ENCODE results near the gene TMEM147.
A peak's percentile ranks its signal among the peaks of the same experiment; 100 is the strongest.

The TMEM147 gene

DNA sequence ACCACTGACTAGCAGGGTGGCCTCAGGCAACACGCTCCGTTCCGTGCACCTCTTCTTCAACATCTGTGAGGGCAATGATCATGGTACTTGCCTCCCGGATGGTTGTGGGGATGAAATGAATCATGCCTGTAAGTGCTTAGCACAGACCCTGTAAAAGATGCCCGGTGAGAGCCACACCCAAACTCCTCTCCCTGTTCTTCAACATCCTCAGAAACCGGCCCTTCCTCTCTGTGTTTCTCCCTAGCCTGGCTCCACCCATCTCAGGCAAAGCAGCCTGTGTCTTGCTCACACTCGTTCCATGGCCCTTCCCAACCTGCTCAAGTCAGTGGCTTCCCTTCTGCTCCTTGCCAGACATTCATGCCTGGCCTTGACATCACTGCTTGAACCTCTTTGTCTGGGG, 26.1 kb upstream of the TMEM147 start:
- peak; percentile 22 for DNase-seq (ENCODE audit: low read depth)

DNA sequence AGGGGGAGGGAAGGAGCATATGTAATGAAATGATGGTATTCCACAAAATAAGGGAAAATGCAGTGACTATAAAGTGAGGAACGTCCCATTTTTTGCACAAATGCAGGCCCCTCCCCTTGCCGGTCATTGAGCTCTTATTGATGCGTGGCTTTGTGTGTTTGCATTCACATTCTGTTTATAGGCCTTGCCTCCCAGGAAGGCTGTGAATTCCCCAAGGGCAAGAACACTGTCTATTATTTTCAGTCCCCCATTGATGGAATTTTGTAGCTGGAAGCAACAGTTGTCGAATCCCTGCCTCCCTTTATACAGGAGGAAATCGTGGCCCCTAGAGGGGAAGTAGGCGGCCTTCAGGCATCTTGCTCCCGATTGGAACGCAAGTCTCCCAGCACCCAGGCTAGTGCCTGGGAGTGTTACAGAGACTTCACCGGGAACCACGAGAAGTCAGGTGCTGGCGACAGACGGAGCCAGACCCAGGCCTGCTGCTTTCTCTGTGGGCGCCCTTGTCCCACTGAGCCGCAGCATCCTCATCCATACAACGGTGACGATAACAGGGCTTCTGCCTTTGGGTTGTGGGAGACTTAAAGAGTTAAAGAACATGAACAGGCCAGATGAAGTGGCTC, 24.2 kb upstream of the TMEM147 start:
- DNase-seq (ENCODE audit: low read depth): no peak

- DNase-seq (ENCODE audit: low read depth): no peak
Observed at GRCh38 chr19:35522745-35523327, 22.6 kb upstream of the TMEM147 start.

- no peak for DNase-seq (ENCODE audit: low read depth)
Observed at GRCh38 chr19:35524181-35524837, 21.1 kb upstream of the TMEM147 start.

DNA sequence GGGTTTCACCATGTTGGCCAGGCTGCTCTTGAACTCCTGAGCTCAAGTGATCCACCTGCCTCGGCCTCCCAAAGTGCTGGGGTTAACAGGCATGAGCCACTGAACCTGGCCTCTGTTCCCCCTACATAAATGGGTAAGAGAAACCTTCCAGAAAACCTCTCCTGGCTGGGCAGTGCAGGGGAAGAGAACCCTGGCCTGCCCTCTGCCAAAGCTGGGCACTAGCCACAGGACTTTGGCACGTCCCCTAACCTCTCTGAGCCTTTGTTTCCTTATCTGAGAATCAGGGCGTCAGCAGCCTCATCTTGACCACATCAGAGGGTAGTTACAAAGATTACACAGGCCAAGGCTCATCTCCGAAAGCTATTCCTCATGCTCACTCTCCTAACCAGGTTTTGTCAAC, 19.6 kb upstream of the TMEM147 start:
- no peak for DNase-seq (ENCODE audit: low read depth)

GRCh38 chr19:35528218-35529038, 17.0 kb upstream of the TMEM147 start, which contains the start of gene SBSN:
Gene SBSN (minus strand): TSS chr19:35528311. CDS start chr19:35528281, 30 bp downstream.
- DNase-seq (ENCODE audit: low read depth): peak; percentile 80

- DNase-seq (ENCODE audit: low read depth): no peak
Observed at GRCh38 chr19:35529241-35530218, 15.9 kb upstream of the TMEM147 start.

DNA sequence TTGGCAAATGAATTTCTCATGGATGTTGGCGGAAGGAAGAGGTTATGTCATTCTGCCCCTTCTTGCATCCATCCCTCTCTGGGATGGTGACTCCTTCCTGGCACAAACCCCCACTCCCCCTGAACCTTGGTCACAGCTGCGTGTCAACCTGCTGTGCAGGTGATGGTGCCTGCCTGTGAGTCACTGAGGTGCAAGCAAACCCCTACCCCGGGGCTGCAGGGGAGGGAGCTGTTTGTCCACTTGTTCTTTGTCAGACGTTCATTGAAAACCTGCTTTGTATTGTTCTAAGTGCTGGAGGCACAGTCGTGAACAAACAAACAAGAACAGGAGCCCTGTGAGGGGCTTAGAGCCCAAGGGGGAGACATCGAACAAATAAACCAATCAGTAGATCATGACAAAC, 14.1 kb upstream of the TMEM147 start:
- no peak for DNase-seq (ENCODE audit: low read depth)

- no peak for DNase-seq (ENCODE audit: low read depth)
Observed at GRCh38 chr19:35533201-35533821, 12.1 kb upstream of the TMEM147 start, which contains the start of gene GAPDHS. Gene GAPDHS (plus strand): TSS chr19:35533456. CDS start chr19:35533528, 72 bp downstream.

DNA sequence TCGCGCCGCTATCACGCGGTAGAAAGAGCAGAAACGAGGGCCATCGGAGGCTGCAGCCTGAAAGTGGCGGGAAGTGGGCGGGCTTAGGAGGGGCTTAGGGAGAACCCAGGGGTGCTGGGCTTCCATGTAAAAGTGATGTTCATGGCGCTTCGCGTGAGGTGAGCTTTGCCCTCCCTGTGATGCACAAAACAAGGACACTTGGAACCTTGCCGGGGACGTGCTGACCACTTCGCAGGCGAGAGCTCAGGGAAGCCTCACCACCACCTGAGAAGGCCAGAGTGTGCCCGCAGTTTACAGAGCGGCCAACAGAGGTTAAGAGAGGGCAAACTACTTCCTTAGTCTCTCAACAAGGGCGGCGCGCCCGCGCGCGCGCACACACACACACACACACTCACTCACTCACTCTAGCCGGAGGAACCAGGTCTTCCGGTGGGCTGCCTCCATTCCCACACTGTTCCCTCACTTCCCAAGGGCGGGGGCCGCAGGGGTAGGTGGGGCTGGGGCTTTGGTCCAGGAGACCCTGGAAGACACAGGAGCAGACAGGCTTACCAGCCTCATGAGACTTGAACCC, 11.5 kb upstream of the TMEM147 start:
- DNase-seq (ENCODE audit: low read depth): no peak

DNA sequence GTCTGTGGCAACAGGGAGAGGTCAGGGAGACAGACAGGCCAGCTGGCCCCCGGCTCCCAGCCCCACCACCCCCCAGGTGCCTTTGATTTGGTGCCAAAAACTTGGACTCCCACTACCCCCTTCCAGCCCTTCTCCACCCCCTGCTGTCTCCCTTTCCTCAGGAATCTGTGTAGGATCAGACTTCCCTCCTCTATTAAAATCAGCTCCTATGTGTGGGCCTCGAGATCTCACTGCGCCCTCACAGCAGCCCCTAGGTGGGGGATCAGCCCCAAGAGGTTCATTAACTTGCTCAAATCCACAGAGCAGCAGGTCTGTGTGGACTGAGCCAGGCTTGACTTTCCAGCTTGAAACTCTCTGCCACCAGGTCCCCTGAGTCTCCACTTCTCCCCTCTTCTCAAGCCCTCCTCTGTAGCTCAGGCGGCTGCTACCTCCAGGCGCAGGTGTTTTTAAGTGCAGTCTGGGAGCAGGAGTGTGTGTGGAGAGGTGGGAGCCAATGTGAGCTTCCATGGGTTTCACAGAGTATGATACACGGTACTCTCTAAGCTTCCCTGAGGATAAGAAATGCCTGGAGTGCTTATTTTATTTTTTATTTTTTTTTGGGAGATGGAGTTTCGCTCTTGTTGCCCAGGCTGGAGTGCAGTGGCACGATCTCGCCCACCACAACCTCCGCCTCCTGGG, 10.5 kb upstream of the TMEM147 start:
- DNase-seq (ENCODE audit: low read depth): no peak

- DNase-seq (ENCODE audit: low read depth): no peak
Observed at GRCh38 chr19:35539314-35539713, 6.1 kb upstream of the TMEM147 start.

DNA sequence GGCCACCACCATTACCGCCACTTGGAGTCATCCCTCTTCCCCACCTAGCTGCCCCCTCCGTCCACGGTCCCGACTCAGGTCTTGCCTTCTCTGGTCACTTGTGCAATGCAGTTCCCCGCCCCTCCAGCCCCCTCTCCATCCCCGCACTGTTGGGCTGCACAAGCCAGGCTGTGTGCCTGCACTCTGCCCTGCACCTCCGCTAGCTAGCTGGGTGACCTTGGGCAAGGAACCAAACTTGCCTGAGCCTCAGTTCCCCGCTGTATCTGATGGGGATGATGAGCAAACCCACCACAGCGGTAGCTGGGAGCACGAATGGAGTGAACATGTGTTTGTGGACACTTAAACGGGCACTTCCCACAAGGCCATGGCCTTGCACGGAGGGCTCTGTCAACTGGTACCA, 5.6 kb upstream of the TMEM147 start:
- DNase-seq (ENCODE audit: low read depth): no peak

DNA sequence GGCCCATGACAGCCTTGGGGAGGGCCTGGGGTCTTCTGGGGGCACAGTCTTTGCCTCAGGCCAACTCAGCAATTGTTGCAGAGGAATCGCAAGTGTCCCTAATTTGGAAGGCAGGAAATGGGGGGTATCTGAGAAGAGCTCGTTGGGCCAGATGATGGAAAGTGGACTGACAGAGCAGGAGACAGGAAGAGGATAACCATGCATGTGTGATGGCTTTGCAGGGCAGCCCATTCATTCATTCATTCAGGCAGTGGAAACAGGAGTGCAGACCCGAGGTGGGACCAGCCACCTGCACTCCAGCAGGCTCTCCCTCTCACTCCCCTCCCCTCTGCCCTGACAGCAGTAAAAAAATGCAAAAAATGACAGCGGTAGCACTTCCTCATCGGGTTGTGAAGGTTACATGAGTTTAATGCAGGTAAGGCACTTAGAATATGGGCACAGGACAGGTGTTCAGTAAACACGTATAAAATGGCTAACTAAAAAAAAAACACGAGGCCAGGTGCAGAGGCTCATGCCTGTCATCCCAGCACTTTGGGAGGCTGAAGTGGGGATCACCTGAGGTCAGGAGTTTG, 5.0 kb upstream of the TMEM147 start:
- no peak for DNase-seq (ENCODE audit: low read depth)

GRCh38 chr19:35542209-35542608, 3.2 kb upstream of the TMEM147 start:
- DNase-seq (ENCODE audit: low read depth): no peak

- no peak for DNase-seq (ENCODE audit: low read depth)
Observed at GRCh38 chr19:35543280-35544109, 1.9 kb upstream of the TMEM147 start.

DNA sequence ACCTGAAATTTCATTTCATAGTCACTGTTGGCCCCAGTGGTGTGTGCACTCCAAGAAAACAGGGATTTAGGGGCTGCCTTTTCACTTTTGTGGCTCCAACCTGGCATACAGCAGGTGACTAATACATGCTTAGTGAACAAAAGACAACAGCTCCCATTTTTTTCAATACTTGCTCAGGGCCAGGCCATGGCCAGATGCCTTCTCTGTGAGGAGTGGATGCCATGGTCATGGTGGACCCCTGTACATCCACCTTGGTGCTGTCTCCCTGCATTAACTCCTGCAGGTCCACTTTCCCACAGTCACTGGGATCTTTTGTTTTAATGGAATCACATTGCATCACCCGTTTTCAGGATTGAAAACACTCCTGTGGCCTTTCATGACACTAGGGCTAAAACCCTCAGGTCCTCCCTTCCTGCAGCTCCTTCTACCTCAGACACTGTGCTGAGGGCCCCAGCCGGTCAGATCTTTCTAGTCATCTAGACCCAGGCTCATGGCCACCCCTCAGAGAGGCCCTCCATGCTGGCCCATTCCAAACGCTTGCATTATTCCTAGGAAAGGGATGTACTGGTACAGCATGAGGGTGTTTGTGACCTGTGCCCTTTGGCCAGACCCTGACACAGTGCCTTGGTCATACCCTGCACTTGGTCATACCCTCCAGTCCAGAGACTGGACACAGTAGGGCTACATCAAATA, 1.2 kb upstream of the TMEM147 start:
- DNase-seq (ENCODE audit: low read depth): no peak

DNA sequence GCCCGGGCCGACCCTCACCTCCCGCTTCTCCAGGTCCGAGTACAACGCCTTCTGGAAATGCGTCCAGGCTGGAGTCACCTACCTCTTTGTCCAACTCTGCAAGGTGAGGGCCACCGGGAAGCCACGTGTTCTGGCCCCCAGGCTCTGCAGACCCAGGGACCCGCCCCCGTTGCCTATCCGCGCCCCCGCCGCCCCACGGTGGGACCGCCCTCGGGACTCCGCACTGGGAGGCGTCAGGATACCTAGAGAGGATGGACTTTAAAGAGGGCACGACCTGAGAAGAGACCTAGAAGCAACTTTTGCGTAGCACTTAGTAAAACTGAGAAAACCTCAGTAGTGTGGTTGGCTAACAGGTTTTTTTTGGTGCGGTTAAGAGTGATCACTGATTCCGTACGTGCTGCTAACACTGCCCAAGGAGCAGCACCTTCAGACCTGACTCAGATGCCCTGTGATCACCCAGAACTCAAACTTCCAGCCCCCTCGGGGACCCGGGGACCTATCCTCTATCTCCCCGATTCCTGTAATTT, 492 bp downstream of the TMEM147 start:
- no peak for DNase-seq (ENCODE audit: low read depth)
